Measurements from ENCODE around the gene ZNFX1.

ZNFX1 gene

DNA sequence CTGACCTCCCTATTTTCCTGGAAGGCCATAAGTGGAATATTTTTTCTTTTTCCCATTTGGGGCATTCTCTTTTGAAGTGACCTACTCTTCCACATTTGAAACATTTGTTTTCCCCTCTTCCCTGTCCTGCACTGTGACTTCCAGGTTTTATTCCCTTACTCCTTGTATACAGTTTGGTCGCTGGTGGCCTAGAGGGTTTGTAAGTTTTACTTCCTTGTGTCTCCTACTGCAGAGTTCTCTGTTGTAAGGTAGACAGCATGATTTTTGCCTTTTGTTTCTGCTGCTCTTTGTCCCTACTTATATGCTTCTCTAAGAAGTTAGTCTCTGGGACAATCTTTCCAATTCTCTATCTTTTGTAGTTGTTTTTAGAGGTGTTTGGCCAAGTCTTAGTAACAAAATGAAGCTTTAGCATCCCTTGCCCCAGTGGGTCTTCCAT, 7.4 kb upstream of the ZNFX1 start:
- H3K14ac ChIP-seq (ENCODE audit: low read length) = no peak overlapping the region
- H3K4me3 ChIP-seq (ENCODE audit: low read depth, low read length) = no peak overlapping the region
- H3K36me3 ChIP-seq (ENCODE audit: control insufficient read depth in 1 of 2, insufficient read depth in 2 of 2, low read length in 2 of 2) = peaks cover 42 to 83% of the 10 kb centered on the region in 2 experiments
- H3K18ac ChIP-seq (ENCODE audit: low read length) = no peak overlapping the region
- no peak overlapping the region for H3K4ac ChIP-seq (ENCODE audit: low read depth, low read length)
- no peak overlapping the region for H3K27ac ChIP-seq (ENCODE audit: low read depth, low read length)
- no peak overlapping the region for H4K8ac ChIP-seq (ENCODE audit: low read depth, low read length)
- peaks cover 16 to 22% of the 10 kb centered on the region in 2 experiments for H3K4me1 ChIP-seq (ENCODE audit: control insufficient read depth in 1 of 2, insufficient read depth in 2 of 2, low read length in 2 of 2)
- no peaks in the 10 kb centered on the region for H3K27me3 ChIP-seq (ENCODE audit: insufficient read depth, low read length)
- DNase-seq = no peak
- peaks cover 16% of the 10 kb centered on the region for H3K9me3 ChIP-seq (ENCODE audit: insufficient read depth, low read depth, low read length)
- WGBS (ENCODE audit: extremely low coverage, insufficient coverage, insufficient read length) = no CpG with 5 or more reads among the region's 1 CpG
- no peak overlapping the region for H3K23ac ChIP-seq (ENCODE audit: low read length)
- no peak overlapping the region for H2BK120ac ChIP-seq (ENCODE audit: insufficient read depth, low read length, poor library complexity)
- no peaks in the 10 kb centered on the region for H3K79me1 ChIP-seq (ENCODE audit: low read length)
- no peak overlapping the region for H2BK5ac ChIP-seq (ENCODE audit: low read depth, low read length, poor library complexity)
- no peak overlapping the region for H4K91ac ChIP-seq (ENCODE audit: low read depth, low read length)
- no peak overlapping the region for H4K12ac ChIP-seq (ENCODE audit: low read depth, low read length)
- no peak overlapping the region for H3K4me2 ChIP-seq (ENCODE audit: low read length)
- H2BK12ac ChIP-seq (ENCODE audit: low read length) = no peak overlapping the region
- peaks cover 5% of the 10 kb centered on the region for H3K79me2 ChIP-seq (ENCODE audit: control insufficient read depth, insufficient read depth, low read length, poor library complexity)
- no peak overlapping the region for H3K9ac ChIP-seq (ENCODE audit: low read length)
- H2AK5ac ChIP-seq (ENCODE audit: low read length) = no peak overlapping the region
- no peak overlapping the region for H2AFZ ChIP-seq (ENCODE audit: insufficient read depth, low read length, poor library complexity)

DNA sequence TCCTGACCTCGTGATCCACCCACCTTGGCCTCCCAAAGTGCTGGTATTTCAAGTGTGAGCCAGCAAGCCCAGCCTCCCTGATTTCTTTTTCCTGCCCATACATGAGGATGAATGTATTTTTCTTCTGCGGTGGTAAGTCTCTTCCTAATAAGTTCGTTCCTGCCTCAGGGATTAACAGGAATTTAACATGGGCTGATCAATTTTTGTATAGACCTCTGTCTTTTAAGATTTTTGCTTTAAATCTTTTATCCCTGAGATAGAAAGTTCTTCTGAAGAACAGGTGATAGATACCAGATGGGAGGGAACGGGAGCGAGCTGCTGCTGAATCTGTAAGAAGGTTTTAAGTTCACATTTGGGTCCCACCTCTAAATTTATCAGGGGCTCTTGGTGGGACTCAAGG, 7.0 kb upstream of the ZNFX1 start:
- Histone ChIP-seq H3K9me3 (ENCODE audit: insufficient read depth, low read depth, low read length) (peaks cover 16% of the 10 kb centered on the region), H3K4me2 (ENCODE audit: low read length) (no peak overlapping the region), H3K27me3 (ENCODE audit: insufficient read depth, low read length) (no peaks in the 10 kb centered on the region), H3K4me3 (ENCODE audit: low read depth, low read length) (no peak overlapping the region), H2AK5ac (ENCODE audit: low read length) (no peak overlapping the region), H3K9ac (ENCODE audit: low read length) (no peak overlapping the region), H3K23ac (ENCODE audit: low read length) (no peak overlapping the region), H2BK120ac (ENCODE audit: insufficient read depth, low read length, poor library complexity) (no peak overlapping the region), H4K12ac (ENCODE audit: low read depth, low read length) (no peak overlapping the region), H2BK5ac (ENCODE audit: low read depth, low read length, poor library complexity) (no peak overlapping the region), H3K4me1 (ENCODE audit: control insufficient read depth in 1 of 2, insufficient read depth in 2 of 2, low read length in 2 of 2) (peaks cover 16 to 25% of the 10 kb centered on the region in 2 experiments), H3K14ac (ENCODE audit: low read length) (no peak overlapping the region), H2BK12ac (ENCODE audit: low read length) (no peak overlapping the region), H3K18ac (ENCODE audit: low read length) (no peak overlapping the region), H3K79me1 (ENCODE audit: low read length) (no peaks in the 10 kb centered on the region), H3K79me2 (ENCODE audit: control insufficient read depth, insufficient read depth, low read length, poor library complexity) (peaks cover 9% of the 10 kb centered on the region), H4K91ac (ENCODE audit: low read depth, low read length) (no peak overlapping the region), H3K36me3 (ENCODE audit: control insufficient read depth in 1 of 2, insufficient read depth in 2 of 2, low read length in 2 of 2) (peaks cover 38 to 83% of the 10 kb centered on the region in 2 experiments), H3K27ac (ENCODE audit: low read depth, low read length) (no peak overlapping the region), H4K8ac (ENCODE audit: low read depth, low read length) (no peak overlapping the region), H3K4ac (ENCODE audit: low read depth, low read length) (no peak overlapping the region), H2AFZ (ENCODE audit: insufficient read depth, low read length, poor library complexity) (no peak overlapping the region)
- WGBS (ENCODE audit: extremely low coverage, insufficient coverage, insufficient read length) = no CpG with 5 or more reads among the region's 5 CpGs
- no peak for DNase-seq

DNA sequence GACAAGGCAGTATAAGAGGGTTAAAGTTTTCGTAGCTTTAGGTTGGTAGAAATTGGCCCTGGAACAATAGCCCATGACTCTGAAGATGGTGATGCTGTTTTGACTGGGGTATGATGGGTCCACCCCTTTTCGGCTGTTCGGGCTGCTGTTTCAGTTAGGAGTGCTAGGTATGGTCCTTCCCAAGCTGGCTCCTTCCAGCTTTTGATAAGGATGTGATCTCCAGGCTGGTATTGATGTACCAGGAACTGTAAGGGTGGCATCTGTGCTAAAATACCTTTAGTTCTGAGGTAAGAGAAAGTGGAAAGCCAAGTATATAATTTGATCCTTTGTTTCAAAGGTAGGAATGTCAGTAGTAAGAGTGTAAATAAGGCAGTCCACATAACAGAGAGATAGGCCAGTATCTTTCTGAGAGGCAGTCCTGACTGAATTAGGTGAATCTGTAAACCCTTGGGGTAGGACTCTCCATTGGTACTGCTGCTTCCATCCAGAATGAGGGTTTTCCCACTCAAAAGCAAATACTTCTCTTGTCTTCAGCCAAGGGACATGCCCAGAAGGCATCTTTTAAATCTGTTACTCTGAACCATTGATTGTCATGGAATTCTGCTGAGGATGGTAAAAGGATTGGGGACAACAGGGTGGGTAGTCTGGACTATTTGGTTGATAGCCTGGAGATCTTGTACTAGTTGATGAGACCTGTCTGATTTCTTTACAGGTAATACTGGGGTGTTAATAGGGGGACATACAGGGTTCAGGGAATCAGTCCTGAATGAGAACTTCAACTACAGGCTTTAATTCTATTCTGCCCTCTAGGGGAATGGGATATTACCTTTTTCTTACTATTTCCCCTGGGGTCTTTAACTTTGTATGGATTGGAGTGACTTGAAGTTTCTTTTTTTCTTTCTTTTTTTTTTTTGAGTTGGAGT, 6.1 kb upstream of the ZNFX1 start:
- H2BK120ac ChIP-seq (ENCODE audit: insufficient read depth, low read length, poor library complexity) = no peak overlapping the region

DNA sequence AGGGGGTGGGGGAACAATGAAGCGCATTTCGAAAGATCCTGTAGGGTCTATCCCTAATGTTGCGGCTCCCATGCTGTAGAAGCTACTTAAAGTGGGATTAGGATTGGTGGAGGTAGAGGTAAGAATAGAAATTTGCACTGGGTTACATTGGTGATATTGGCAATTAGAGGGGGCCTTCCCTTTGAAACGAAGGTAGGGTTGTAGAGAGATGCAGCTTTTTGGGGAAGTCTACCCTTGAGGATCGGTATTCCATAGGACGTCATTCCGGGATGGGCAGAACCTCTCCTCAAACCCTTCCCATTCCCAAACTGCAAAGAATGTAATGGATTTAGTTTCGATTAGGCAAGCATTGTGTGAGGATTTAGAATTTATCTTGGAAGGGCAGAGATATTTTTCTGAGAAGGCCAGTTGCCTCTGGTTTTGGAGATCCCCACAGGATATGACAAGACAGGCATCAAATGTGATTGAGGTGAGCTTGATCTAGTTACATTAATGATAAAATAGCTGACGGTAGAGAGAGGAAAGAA, 5.4 kb upstream of the ZNFX1 start:
- peak overlapping the region; percentile 23 for H3K4me2 ChIP-seq (ENCODE audit: low read length)
- no peak overlapping the region for H3K14ac ChIP-seq (ENCODE audit: low read length)
- peaks cover 20% of the 10 kb centered on the region for H3K79me2 ChIP-seq (ENCODE audit: control insufficient read depth, insufficient read depth, low read length, poor library complexity)
- H3K27me3 ChIP-seq (ENCODE audit: insufficient read depth, low read length) = no peaks in the 10 kb centered on the region
- no peak overlapping the region for H4K12ac ChIP-seq (ENCODE audit: low read depth, low read length)
- H3K9me3 ChIP-seq (ENCODE audit: insufficient read depth, low read depth, low read length) = peaks cover 16% of the 10 kb centered on the region
- no peak overlapping the region for H3K4ac ChIP-seq (ENCODE audit: low read depth, low read length)
- H3K27ac ChIP-seq (ENCODE audit: low read depth, low read length) = no peak overlapping the region
- no peak overlapping the region for H2BK12ac ChIP-seq (ENCODE audit: low read length)
- no peak overlapping the region for H2BK120ac ChIP-seq (ENCODE audit: insufficient read depth, low read length, poor library complexity)
- H3K4me1 ChIP-seq (ENCODE audit: control insufficient read depth in 1 of 2, insufficient read depth in 2 of 2, low read length in 2 of 2) = peaks cover 11 to 21% of the 10 kb centered on the region in 2 experiments
- H3K9ac ChIP-seq (ENCODE audit: low read length) = no peak overlapping the region
- no peak for DNase-seq
- no peak overlapping the region for H3K23ac ChIP-seq (ENCODE audit: low read length)
- no peak overlapping the region for H3K18ac ChIP-seq (ENCODE audit: low read length)
- H3K79me1 ChIP-seq (ENCODE audit: low read length) = peaks cover 6% of the 10 kb centered on the region
- no CpG with 5 or more reads among the region's 9 CpGs for WGBS (ENCODE audit: extremely low coverage, insufficient coverage, insufficient read length)
- H2AFZ ChIP-seq (ENCODE audit: insufficient read depth, low read length, poor library complexity) = no peak overlapping the region
- H3K4me3 ChIP-seq (ENCODE audit: low read depth, low read length) = no peak overlapping the region
- no peak overlapping the region for H2BK5ac ChIP-seq (ENCODE audit: low read depth, low read length, poor library complexity)
- no peak overlapping the region for H4K91ac ChIP-seq (ENCODE audit: low read depth, low read length)
- H3K36me3 ChIP-seq (ENCODE audit: control insufficient read depth in 1 of 2, insufficient read depth in 2 of 2, low read length in 2 of 2) = peaks cover 35 to 76% of the 10 kb centered on the region in 2 experiments
- H2AK5ac ChIP-seq (ENCODE audit: low read length) = no peak overlapping the region
- H4K8ac ChIP-seq (ENCODE audit: low read depth, low read length) = no peak overlapping the region

More for the DNA sequence above, 6.1 kb upstream of the ZNFX1 start:
- Histone ChIP-seq H3K4ac (ENCODE audit: low read depth, low read length) (peak overlapping the region; percentile 3), H3K9me3 (ENCODE audit: insufficient read depth, low read depth, low read length) (peaks cover 16% of the 10 kb centered on the region), H3K36me3 (ENCODE audit: control insufficient read depth in 1 of 2, insufficient read depth in 2 of 2, low read length in 2 of 2) (peaks cover 37 to 79% of the 10 kb centered on the region in 2 experiments), H2AK5ac (ENCODE audit: low read length) (no peak overlapping the region), H2BK12ac (ENCODE audit: low read length) (no peak overlapping the region), H2AFZ (ENCODE audit: insufficient read depth, low read length, poor library complexity) (no peak overlapping the region), H3K79me2 (ENCODE audit: control insufficient read depth, insufficient read depth, low read length, poor library complexity) (peaks cover 16% of the 10 kb centered on the region), H2BK5ac (ENCODE audit: low read depth, low read length, poor library complexity) (no peak overlapping the region), H3K4me1 (ENCODE audit: control insufficient read depth in 1 of 2, insufficient read depth in 2 of 2, low read length in 2 of 2) (peaks cover 14 to 23% of the 10 kb centered on the region in 2 experiments), H4K8ac (ENCODE audit: low read depth, low read length) (no peak overlapping the region), H3K4me3 (ENCODE audit: low read depth, low read length) (no peak overlapping the region), H3K27ac (ENCODE audit: low read depth, low read length) (no peak overlapping the region), H4K91ac (ENCODE audit: low read depth, low read length) (no peak overlapping the region), H3K9ac (ENCODE audit: low read length) (no peak overlapping the region), H3K14ac (ENCODE audit: low read length) (no peak overlapping the region), H3K27me3 (ENCODE audit: insufficient read depth, low read length) (no peaks in the 10 kb centered on the region), H3K23ac (ENCODE audit: low read length) (no peak overlapping the region), H3K18ac (ENCODE audit: low read length) (no peak overlapping the region), H4K12ac (ENCODE audit: low read depth, low read length) (no peak overlapping the region), H3K79me1 (ENCODE audit: low read length) (peaks cover 2% of the 10 kb centered on the region), H3K4me2 (ENCODE audit: low read length) (peak overlapping the region; percentile 33)
- no CpG with 5 or more reads among the region's 3 CpGs for WGBS (ENCODE audit: extremely low coverage, insufficient coverage, insufficient read length)
- DNase-seq = peak in 1 of 2 donors; percentile 19

Data from trophoblast cell (in vitro differentiated cells and primary cell).